HEK293 (cell line): ENCODE results near the gene ZFR.

ENCODE experiments used
- CTCF ChIA-PET: fragments of 350-600 bp; formaldehyde crosslinking; extraction: SDS; loops from one replicate; lab custom pipeline; 2021; ENCODE audit warnings: antibody characterized with exemption; lab: Yijun Ruan, JAX
- POLR2A ChIA-PET: fragments of 300-600 bp; formaldehyde crosslinking; extraction: SDS; loops from one replicate; lab custom pipeline; 2020; ENCODE audit warnings: antibody characterized with exemption, inconsistent platforms; lab: Yijun Ruan, JAX
- H3K27ac ChIP-seq: fragments of 200-500 bp; sonication (Bioruptor generic); 2 replicates; pipeline ENCODE4 v1.5.1; 2014; ENCODE audit warnings: low read depth, low read length, control low read depth, inconsistent platforms; ENCODE audit errors: extremely low read depth
- H3K36me3 ChIP-seq, 2 experiments: fragments of 200-500 bp in 1 of 2; sonication (Bioruptor generic) in 1 of 2; 1 replicate in 1 of 2; 2 replicates in 1 of 2; pipeline ENCODE4 v1.5.1; 2014 to 2017; ENCODE audit warnings: inconsistent platforms in 2 of 2, low read length in 2 of 2; ENCODE audit not compliant: control insufficient read depth in 2 of 2, insufficient read depth in 1 of 2
- H3K4me1 ChIP-seq: fragments of 200-500 bp; sonication (Bioruptor generic); 2 replicates; pipeline ENCODE4 v1.5.1; 2014; ENCODE audit warnings: mild to moderate bottlenecking, low read length, inconsistent platforms; ENCODE audit not compliant: control insufficient read depth, insufficient read depth
- H3K4me3 ChIP-seq: 2 replicates; pipeline ENCODE4 v1.5.1; 2011; ENCODE audit warnings: low read depth, mild to moderate bottlenecking, control low read depth, low read length, moderate library complexity
- H3K9me3 ChIP-seq: fragments of 200-500 bp; sonication (Bioruptor generic); 2 replicates; pipeline ENCODE4 v1.5.1; 2014; ENCODE audit warnings: low read depth, low read length, inconsistent platforms; ENCODE audit not compliant: control insufficient read depth, insufficient read depth
- EGR2 ChIP-seq: fragments of 450-650 bp; formaldehyde crosslinking; IDR thresholded peaks from 2 replicates; pipeline ENCODE4 v1.5.1; 2016; ENCODE audit warnings: low read depth, missing biosample characterization, missing genetic modification characterization
- GLIS1 ChIP-seq: fragments of 450-650 bp; formaldehyde crosslinking; IDR thresholded peaks from 2 replicates; pipeline ENCODE4 v1.5.1; 2016; ENCODE audit warnings: missing biosample characterization, missing genetic modification characterization
- GLIS2 ChIP-seq: fragments of 450-650 bp; formaldehyde crosslinking; IDR thresholded peaks from 2 replicates; pipeline ENCODE4 v1.5.1; 2016; ENCODE audit warnings: missing biosample characterization, missing genetic modification characterization
- INSM2 ChIP-seq: fragments of 450-650 bp; formaldehyde crosslinking; IDR thresholded peaks from 2 replicates; pipeline ENCODE4 v1.5.1; 2016; ENCODE audit warnings: missing biosample characterization, missing genetic modification characterization
- KLF1 ChIP-seq: fragments of 450-650 bp; formaldehyde crosslinking; IDR thresholded peaks from 2 replicates; pipeline ENCODE4 v1.5.1; 2016; ENCODE audit warnings: missing biosample characterization, missing genetic modification characterization
- KLF10 ChIP-seq: fragments of 450-650 bp; IDR thresholded peaks from 2 replicates; pipeline ENCODE4 v1.5.1; 2018; ENCODE audit warnings: missing biosample characterization, mild to moderate bottlenecking, missing genetic modification characterization
- KLF16 ChIP-seq: fragments of 450-650 bp; formaldehyde crosslinking; IDR thresholded peaks from 2 replicates; pipeline ENCODE4 v1.5.1; 2017; ENCODE audit warnings: missing biosample characterization, missing genetic modification characterization
- RBAK ChIP-seq: fragments of 450-650 bp; formaldehyde crosslinking; IDR thresholded peaks from 2 replicates; pipeline ENCODE4 v1.5.1; 2016; ENCODE audit warnings: missing biosample characterization, missing genetic modification characterization
- SCRT2 ChIP-seq: fragments of 450-650 bp; formaldehyde crosslinking; IDR thresholded peaks from 2 replicates; pipeline ENCODE4 v1.5.1; 2016; ENCODE audit warnings: missing biosample characterization, missing genetic modification characterization
- ZBTB49 ChIP-seq: fragments of 450-650 bp; formaldehyde crosslinking; IDR thresholded peaks from 2 replicates; pipeline ENCODE4 v1.5.1; 2016; ENCODE audit warnings: missing biosample characterization, missing genetic modification characterization, low read depth
- ZEB2 ChIP-seq: fragments of 450-650 bp; formaldehyde crosslinking; IDR thresholded peaks from 2 replicates; pipeline ENCODE4 v1.5.1; 2016; ENCODE audit warnings: missing biosample characterization, missing genetic modification characterization
- ZNF146 ChIP-seq: fragments of 450-650 bp; formaldehyde crosslinking; IDR thresholded peaks from 2 replicates; pipeline ENCODE4 v1.5.1; 2016; ENCODE audit warnings: missing biosample characterization, missing genetic modification characterization
- ZNF148 ChIP-seq: fragments of 450-650 bp; formaldehyde crosslinking; IDR thresholded peaks from 2 replicates; pipeline ENCODE4 v1.5.0; 2017; ENCODE audit warnings: missing biosample characterization, missing genetic modification characterization, borderline replicate concordance
- ZNF16 ChIP-seq: fragments of 450-650 bp; formaldehyde crosslinking; IDR thresholded peaks from 2 replicates; pipeline ENCODE4 v1.5.1; 2016; ENCODE audit warnings: low read depth, missing biosample characterization, missing genetic modification characterization
- ZNF175 ChIP-seq: fragments of 450-650 bp; formaldehyde crosslinking; IDR thresholded peaks from 2 replicates; pipeline ENCODE4 v1.5.1; 2016; ENCODE audit warnings: missing biosample characterization, missing genetic modification characterization
- ZNF18 ChIP-seq: fragments of 450-650 bp; formaldehyde crosslinking; IDR thresholded peaks from 2 replicates; pipeline ENCODE4 v1.5.1; 2016; ENCODE audit warnings: missing biosample characterization, missing genetic modification characterization
- ZNF214 ChIP-seq: fragments of 450-650 bp; formaldehyde crosslinking; IDR thresholded peaks from 2 replicates; pipeline ENCODE4 v1.5.1; 2017; ENCODE audit warnings: missing biosample characterization, mild to moderate bottlenecking, missing genetic modification characterization, borderline replicate concordance
- ZNF362 ChIP-seq: fragments of 450-650 bp; formaldehyde crosslinking; IDR thresholded peaks from 2 replicates; pipeline ENCODE4 v1.5.1; 2016; ENCODE audit warnings: missing biosample characterization, missing genetic modification characterization
- ZNF423 ChIP-seq: fragments of 450-650 bp; formaldehyde crosslinking; IDR thresholded peaks from 2 replicates; pipeline ENCODE4 v1.5.1; 2016; ENCODE audit warnings: missing biosample characterization, missing genetic modification characterization
- ZNF488 ChIP-seq: fragments of 450-650 bp; formaldehyde crosslinking; IDR thresholded peaks from 2 replicates; pipeline ENCODE4 v1.5.1; 2016; ENCODE audit warnings: missing biosample characterization, missing genetic modification characterization
- ZNF530 ChIP-seq: fragments of 450-650 bp; formaldehyde crosslinking; IDR thresholded peaks from 2 replicates; pipeline ENCODE4 v1.5.1; 2016; ENCODE audit warnings: low read depth, missing biosample characterization, missing genetic modification characterization
- ZNF585B ChIP-seq: fragments of 450-650 bp; formaldehyde crosslinking; IDR thresholded peaks from 2 replicates; pipeline ENCODE4 v1.5.1; 2016; ENCODE audit warnings: missing biosample characterization, missing genetic modification characterization

Gene ZFR

GRCh38 chr5:32482193-32482592 is 37.7 kb upstream of the ZFR start:
- no peaks in the 10 kb centered on the region for H3K9me3 ChIP-seq
- no peaks in the 10 kb centered on the region for H3K4me1 ChIP-seq
- H3K4me3 ChIP-seq = no peak overlapping the region
- no peak overlapping the region for H3K27ac ChIP-seq
- TF ChIP-seq ZEB2 (no peak), ZNF214 (no peak), ZNF146 (no peak), KLF10 (tag by site-specific recombination) (no peak), KLF16 (tag by site-specific recombination) (no peak), ZNF423 (tag by site-specific recombination) (no peak), ZNF175 (tag by site-specific recombination) (no peak), ZNF585B (tag by site-specific recombination) (no peak), ZNF488 (tag by site-specific recombination) (no peak), SCRT2 (tag by site-specific recombination) (no peak), EGR2 (no peak), RBAK (tag by site-specific recombination) (no peak), GLIS1 (no peak), ZNF18 (no peak)
- POLR2A ChIA-PET = no interaction called here
- no peaks in the 10 kb centered on the region; a peak in 1 of 3 replicates for H3K36me3 ChIP-seq
- CTCF ChIA-PET = interaction anchor here (1.0 kb wide), 1 partner anchor 108 kb away, joined by 6 read pairs; no protein-coding TSS in a partner anchor

- Histone ChIP-seq H3K36me3 (no peaks in the 10 kb centered on the region), H3K4me3 (no peak overlapping the region), H3K27ac (no peak overlapping the region), H3K4me1 (peaks cover 10% of the 10 kb centered on the region), H3K9me3 (no peaks in the 10 kb centered on the region)
- ChIA-PET POLR2A (no interaction called here), CTCF (interaction anchor here (0.6 to 2.9 kb wide), 4 partner anchors 7 to 111 kb away, joined by 3 to 10 read pairs (median 4); no protein-coding TSS in a partner anchor)
- TF ChIP-seq ZNF16 (tag by site-specific recombination) (peak; percentile 54; the same call in 1 of the 2 replicates), INSM2 (tag by site-specific recombination) (no peak)
Measured at GRCh38 chr5:32479096-32479495, 34.6 kb upstream of the ZFR start.

- H3K4me3 ChIP-seq = no peak overlapping the region
- POLR2A ChIA-PET = no interaction called here
- no peaks in the 10 kb centered on the region for H3K36me3 ChIP-seq
- no peak overlapping the region for H3K27ac ChIP-seq
- CTCF ChIA-PET = interaction anchor here (0.6 to 1.8 kb wide), 4 partner anchors 10 to 113 kb away, joined by 3 to 6 read pairs (median 6); no protein-coding TSS in a partner anchor
- TF ChIP-seq KLF1 (no peak), ZNF362 (0 out of 2 replicates have a peak, but pooled peaks have one; percentile 1), ZNF148 (tag by site-specific recombination) (no peak), ZBTB49 (tag by site-specific recombination) (no peak), ZNF530 (no peak), GLIS2 (tag by site-specific recombination) (no peak)
- TF ChIP-seq, all 188 proteins: peak for 1
- peaks cover 10% of the 10 kb centered on the region for H3K4me1 ChIP-seq
- H3K9me3 ChIP-seq = no peaks in the 10 kb centered on the region
Measured at GRCh38 chr5:32476891-32477290, 32.4 kb upstream of the ZFR start.
